GM23248 (cell line): ENCODE data around the gene SNAP25.

Experiments
- EZH2 ChIP-seq: fragments of 200-600 bp; sonication (generic); IDR thresholded peaks from 2 replicates; pipeline ENCODE4 v1.6.1; 2018; ENCODE audit warnings: antibody characterized with exemption, mild to moderate bottlenecking; ENCODE audit not compliant: insufficient read depth, poor library complexity, severe bottlenecking
- EZH2phosphoT487 ChIP-seq: fragments of 200-600 bp; sonication (generic); IDR thresholded peaks from 2 replicates; pipeline ENCODE4 v1.6.1; 2018; ENCODE audit warnings: antibody characterized with exemption, moderate library complexity, mild to moderate bottlenecking, low read depth; ENCODE audit not compliant: insufficient read depth

DNA sequence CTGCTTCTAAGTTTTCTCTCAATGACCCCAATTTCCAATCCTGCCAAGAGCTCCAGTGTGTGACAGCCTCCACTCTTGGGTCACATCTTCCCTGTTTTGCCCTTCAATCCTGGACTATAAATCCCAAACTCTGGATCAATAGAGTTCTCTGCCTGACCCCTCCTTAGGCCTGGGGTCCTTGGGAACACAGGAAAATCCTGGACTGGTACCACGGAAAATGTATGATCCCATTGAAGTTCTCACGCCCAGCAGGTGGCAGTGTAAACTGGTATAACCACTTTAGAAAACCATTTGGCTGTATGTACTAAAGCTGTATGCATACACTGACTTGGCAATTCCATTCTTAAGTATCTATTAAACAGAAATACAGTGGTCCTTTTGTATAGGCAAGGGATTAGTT lies 98.0 kb downstream of the SNAP25 start:
- TF ChIP-seq EZH2: no peak
- no peak for TF ChIP-seq EZH2phosphoT487
